GM18519 (cell line): ENCODE data around the gene TRAK1.

Experiments used
- ATAC-seq: cut with Tn5 transposase; IDR thresholded peaks from one replicate; pipeline ENCODE4 v1.9.1; 2021; ENCODE audit warnings: mild to moderate bottlenecking, moderate library complexity; ENCODE audit not compliant: unreplicated experiment, low FRiP score

The TRAK1 gene

DNA sequence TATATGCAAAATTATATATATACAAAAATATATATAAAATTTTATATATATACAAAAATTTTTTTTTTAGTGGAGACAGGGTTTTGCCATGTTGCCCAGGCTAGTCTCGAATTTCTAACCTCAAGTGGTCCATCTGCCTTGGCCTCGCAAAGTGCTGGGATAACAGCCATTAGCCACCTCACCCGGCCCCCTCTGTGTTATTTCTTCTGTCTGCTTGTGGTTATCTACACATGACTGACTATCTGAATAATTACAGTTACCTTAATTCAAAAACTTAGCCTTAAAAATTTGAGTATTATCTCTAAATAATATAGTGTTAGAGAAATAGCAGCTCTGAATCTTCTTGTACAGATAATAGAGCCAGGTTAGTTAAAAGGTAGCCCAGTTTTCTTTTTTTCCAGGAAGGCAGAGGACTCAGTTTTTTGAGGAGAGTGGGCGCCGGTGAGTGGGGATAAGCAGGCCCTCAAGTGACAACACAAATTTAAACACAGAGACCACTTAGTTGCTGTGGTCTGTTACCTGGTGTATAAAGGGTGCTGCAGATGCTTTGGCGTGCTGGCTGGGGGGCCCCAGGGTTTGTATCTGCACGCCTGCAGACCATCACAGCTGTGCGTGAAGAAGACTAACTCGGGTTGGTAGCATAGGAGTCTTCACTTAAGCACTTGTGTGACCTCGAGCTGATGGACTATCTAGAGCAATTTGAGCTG is 83.7 kb downstream of the TRAK1 start:
- ATAC-seq, result no peak

DNA sequence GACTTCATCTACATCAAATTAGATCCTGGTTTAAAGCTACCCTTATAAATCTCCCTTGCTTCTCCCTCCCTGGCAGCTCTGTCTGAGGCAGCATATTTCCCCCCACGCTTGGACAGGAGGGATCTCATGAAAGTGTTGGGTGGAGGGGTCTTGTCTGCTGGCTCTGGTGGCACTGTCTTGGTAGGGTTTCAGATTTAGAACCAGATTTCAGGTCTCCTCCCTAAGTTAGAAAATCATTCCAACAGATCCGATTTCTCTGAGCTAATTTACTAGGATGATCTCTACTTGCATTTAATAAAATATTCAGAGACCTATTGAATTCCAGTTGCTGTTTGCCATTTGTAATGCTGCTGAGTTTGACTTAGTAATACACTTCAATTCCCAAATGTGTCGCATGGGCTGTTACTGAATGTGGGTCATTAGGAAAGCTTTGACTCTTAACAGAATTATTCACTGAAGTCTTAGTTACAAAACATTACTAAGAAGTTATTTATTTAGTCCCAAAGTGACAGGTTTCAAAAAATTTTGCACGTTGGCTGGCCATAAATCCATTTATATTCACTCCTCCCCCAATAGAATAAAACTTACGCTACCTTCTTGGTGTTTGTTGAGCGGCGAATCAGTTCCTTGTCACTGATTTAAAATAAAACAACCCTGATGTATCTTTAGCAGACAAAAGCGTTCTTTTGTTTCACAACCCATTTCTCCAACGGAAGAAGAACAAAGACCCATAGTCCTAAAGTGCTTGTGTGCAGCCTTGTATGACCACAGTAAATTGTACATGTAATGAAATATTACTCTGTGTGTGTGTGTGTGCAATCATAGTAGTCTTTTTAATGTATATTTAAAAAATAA is 84.5 kb downstream of the TRAK1 start:
- no peak for ATAC-seq

DNA sequence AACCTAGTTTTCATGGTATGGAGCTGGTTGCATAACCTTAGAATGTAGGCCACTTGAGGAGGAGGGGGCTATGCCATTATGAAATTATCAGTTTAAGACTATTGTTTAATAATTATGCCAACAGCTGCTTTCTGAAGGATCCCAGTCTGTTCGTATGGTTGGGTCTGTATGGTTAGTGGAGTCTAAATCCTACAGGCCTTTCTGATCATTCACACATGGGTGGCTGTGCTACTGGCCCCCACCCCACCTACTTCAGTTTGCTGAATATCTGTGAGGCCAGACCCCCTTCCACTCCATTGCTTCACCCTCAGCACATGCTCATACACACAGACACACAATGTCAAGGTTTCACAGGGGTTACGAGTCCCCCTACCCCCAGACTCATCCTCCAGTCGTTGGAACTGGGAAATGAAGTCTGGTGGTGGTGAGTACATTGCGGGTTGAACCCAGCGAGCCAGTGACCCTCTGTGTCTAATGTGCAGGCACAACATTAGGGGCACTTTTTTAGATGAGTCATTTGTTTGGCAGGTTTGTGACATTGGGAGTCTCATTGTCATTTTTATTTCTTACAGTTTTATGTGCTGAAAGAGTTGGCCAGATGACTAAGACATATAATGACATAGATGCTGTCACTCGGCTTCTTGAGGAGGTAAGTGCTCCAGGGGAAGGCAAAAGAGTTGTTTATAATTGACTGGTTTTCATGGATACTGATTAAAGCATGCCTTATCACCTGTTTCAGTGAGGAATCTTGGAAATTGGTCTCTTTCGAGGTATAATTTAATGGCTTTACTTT is 85.3 kb downstream of the TRAK1 start:
- no peak for ATAC-seq

DNA sequence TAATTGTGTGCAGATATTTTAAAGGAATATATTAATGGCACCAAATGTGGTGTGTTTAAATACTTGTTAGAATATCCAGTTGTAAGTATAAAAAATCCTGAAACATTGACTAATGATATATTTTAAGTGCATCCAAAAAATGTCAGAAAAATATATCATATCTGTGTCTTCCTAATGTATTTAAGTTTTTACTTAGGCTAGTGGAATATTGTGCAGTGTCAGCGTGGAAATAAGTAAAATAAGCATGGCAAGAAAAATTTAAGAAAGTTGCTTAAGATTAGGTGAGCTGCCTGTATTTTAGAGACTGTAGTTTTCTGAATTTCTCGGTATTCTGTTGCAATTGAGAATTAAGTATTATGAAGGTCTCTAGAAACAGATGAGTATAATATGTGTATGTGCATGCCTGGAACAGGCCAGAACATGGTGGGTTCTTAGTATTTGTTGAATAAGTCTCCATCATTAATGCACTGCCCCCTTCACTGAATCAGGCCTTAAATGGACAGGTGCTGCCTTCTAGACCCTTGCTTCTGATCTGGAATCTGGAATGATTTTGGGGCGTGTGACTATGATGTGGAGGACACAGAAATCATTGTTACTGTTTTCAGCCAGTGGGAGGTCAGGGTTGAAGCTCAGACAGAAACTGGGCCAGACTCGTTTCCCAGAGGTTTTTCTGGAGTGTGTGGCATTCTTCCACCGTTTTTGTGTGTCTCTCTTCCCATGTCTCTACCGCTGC is 86.1 kb downstream of the TRAK1 start:
- ATAC-seq, result no peak

DNA sequence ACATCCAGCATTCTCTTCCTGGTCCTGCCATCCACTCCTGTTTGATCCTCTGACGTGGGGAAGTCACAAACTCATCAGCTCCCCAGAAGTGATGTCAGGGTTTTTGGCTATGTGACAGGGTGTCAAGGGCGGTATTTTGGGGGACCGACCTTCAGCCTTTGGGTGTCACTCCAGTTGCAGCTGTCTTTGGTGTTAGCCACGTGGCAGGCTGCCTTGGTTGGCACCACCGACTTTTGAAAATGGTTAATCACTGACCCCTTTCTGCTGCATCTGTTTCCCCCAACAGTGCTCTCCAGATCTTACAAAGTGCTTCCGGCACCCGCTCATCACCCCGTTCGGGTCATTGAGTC is 86.6 kb downstream of the TRAK1 start:
- no peak for ATAC-seq

DNA sequence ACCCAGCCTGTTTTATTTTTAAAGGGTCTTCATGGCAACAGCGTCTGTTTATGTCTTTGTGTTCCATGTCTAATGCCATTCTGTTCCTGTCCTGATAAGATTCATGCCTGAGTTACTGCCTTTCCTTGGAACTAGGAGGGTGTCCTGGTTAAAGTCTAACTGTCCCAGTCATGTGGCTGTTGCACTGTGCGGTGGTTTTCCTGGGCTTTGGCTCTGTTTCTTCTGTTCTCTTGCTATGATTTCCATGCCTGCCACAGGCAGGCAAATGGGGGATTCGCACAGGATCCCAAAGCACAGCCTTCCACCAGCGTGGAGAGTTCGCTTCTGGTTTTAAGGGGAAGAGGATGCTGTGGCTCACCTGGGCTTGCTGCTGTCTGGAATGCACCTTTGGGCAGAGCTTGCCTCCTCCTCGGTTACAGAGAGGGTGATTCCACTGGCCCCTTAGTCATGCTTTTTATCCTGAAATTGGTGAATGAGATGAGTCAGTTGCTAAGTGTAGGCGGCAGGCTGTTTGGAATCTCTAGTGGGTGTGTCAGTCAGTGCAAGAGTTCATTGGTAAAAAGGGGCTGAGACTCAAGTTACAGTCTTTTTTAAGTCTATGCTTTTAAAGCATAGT is 88.1 kb downstream of the TRAK1 start:
- ATAC-seq, result no peak

DNA sequence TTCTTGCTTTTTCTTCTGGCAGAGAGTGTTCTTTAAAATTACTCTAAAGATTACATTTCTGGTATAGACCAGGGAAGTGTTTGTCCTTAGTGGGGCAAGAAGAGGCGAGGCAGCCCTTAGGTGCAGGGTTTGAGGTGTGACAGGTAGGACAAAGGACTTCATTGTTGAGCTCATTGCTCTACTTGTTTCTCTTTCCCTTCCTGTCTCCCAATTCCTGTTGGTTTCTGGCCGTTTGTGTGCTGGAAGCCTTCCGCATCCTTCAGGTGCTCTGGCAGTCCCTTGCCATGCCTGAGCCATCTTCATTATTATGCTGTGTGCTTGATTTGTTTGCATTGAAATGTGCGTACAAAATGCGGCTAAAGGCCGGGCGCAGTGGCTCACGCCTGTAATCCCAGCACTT is 89.7 kb downstream of the TRAK1 start:
- ATAC-seq, result no peak

DNA sequence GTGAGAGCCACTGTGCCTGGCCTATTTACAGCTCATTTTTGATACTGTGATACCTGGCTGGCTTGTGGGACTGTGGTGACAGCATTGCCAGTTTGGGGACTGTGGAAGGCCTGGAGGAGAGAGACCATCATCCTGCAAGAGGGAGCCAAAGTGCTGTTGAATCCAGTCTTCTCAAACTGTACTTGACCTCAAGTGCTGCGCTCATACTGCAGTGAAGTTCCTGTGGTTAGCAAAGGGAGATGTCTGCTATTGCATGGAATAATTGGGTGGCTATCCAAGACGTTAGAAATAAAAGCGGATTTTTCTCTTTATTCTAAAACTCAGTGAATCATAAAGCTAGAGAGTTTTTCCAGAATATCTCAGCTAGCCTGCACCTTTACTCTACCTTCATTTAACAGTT is 91.4 kb downstream of the TRAK1 start:
- no peak for ATAC-seq

DNA sequence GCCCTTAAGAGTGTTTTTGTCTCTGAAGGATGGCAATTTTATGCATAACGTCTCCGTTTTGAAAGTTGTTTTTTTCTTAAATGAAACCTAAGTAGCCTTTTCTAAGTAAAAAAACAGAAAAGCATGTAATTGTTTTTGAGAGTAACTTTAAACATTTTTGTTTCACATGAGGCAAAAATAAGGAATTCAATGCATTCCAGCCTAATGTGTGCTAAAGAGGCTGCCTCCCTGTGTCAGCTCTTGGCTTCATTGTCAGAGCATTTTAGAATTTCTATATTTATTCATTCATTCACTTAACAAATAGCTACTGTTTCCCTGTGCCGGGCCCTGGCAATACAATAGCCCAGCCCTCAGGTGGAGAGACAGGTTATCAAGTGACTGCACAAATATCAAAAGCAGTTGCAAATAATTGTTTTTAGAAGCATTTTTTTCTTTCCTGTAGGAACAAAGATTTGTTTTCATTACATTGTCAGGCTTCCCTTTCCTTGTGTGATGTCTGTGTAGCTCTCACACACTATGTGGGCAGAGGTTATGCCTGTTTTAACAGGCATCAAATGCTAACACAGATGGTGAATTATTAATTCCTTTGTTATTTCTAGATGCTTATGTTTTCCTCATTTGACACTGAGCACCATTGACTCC is 93.0 kb downstream of the TRAK1 start:
- no peak for ATAC-seq

DNA sequence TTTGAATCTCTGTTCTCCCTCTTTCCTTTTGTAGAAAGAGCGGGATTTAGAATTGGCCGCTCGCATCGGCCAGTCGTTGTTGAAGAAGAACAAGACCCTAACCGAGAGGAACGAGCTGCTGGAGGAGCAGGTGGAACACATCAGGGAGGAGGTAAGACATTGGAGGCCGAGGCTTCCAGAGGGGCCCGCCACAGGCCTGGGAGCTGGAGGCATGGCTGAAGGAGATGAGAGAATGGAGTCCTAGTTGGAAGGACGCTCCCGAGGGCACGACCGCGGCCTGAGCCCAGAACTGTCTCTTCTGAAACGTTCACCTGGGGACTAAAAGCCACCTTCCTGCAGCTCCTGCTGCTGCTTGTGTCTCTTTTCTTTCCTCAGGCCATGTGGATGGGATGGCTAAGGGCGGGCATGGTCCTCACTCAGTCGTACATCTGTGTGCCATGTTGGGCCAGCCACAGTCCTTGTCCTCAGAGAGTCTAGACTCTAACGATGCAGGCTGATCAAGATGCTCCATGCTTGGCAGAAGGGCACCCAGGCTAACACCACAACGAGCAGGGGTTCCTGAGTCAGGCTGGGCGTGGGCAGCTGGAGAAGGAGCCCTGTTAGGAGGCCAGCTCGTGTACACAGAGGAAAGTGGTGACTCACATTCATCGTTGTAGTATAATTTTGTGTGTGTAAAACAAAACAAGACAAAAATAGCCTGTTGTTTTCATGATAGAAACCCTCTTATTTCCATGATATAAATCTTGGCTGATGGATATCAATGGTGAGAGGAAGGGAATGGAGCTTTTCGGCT is 93.7 kb downstream of the TRAK1 start:
- ATAC-seq, result no peak

DNA sequence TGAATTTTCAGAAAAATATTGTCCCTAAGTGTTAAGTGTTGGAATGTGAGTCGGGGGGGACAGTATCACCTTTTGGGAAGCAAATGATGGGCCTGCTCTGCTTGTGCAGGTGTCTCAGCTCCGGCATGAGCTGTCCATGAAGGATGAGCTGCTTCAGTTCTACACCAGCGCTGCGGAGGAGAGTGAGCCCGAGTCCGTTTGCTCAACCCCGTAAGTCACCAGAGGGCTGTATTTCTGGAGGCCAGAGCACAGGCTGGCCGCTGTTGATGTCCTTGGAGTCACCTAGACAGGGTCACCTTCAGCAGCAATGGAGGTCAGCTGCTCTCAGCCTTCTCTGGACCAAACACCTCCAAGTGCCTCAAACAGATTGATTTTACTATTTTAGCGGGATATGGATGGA is 96.8 kb downstream of the TRAK1 start:
- no peak for ATAC-seq

DNA sequence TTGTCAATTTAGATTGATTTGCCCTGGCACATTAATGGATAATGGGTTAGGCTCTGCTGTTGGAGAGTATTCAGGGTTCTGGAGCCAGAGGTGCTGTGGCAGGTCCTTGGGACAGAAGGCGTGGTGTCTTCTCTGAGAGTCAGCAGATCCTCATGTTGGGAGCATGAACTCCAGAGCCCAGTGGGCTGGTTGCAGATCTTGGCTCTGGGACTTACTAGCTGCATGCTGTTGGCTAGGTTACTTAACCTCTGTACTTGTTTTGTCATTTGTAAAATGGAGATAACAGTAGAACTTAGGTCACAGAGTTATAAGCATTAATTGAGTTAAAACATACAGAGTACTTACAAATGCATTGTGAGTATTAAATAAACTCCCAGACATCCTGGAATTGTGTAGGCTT is 97.2 kb downstream of the TRAK1 start:
- no peak for ATAC-seq

DNA sequence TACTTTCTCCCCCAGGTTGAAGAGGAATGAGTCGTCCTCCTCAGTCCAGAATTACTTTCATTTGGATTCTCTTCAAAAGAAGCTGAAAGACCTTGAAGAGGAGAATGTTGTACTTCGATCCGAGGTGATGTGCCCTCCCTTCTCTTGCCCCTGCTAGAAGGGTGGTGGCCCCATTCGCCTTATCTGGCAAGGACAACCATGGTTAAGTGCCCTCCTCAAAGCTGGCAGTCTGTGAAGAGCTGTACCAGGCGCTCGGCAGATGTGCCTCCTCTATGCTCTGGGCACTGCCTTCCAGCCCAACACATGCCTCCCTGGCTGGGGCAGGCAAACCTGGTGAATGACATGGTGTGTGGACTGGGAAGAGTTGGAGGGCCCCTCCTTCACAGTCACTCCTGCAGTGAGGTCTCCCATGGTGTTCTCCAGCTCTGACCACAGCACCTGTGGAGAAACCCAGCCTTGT is 97.9 kb downstream of the TRAK1 start:
- no peak for ATAC-seq

DNA sequence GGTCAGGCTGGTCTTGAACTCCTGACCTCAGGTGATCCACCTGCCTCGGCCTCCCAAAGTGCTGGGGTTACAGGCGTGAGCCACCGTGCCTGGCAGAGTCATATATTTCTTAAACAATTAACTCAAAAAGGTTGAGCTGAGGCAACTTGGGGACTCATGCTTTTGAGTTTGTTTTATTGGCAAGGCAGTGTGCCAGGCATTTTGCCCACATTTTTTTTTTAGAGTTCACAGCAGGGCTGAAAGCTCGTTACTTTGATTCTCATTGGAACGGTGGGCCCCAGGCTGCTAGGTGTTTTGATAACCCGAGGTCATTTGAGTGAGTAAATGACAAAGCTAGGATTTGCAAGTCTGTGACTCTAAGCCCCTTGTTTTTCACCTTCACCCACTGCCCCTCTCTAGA is 98.6 kb downstream of the TRAK1 start:
- ATAC-seq, result no peak

DNA sequence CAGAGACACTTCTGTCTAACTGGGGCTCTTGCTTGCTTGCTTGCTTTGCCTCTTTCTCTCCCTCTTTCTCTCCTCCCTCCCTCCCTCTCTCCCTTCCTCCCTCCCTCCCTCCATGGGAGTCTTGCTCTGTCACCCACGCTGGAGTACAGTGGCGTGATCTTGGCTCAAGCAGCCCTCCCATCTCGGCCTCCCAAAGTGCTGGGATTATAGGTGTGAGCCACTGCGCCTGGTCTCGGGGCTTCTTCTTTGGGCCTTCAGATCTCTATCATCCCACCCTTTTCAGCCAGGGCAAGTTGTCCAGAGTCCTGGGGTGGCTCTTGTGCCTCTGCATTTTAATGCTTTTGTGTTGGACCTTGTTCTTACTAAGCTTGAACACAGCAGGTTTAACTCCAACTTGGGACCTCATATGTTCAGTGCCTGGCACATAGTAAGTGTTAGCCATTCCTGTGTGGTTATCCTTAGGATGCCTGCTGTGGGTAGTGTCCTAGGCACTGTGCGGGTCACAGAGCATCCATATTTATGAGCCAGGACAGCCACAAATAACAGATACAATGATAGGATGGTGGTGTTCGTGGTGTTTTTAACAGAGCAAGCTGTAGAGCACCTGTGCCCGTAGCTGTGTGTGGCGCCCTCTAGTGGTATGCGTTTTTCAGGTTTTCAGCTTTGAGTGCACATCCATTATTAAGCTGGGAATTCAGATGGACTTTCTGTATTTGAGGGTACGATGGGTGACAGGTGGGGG is 99.7 kb downstream of the TRAK1 start:
- ATAC-seq, result no peak

DNA sequence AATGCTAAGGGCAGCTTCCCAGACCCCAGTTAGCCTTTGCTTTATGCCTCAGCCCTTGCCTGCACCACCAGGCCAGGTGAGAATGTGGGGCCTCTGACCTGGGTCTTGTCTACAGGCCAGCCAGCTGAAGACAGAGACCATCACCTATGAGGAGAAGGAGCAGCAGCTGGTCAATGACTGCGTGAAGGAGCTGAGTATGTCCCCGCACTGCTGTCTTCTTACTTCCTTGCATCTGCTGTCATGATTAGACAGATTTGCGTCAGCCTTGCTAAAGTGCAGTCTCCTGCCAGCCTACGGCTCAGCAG is 100.2 kb downstream of the TRAK1 start:
- no peak for ATAC-seq

DNA sequence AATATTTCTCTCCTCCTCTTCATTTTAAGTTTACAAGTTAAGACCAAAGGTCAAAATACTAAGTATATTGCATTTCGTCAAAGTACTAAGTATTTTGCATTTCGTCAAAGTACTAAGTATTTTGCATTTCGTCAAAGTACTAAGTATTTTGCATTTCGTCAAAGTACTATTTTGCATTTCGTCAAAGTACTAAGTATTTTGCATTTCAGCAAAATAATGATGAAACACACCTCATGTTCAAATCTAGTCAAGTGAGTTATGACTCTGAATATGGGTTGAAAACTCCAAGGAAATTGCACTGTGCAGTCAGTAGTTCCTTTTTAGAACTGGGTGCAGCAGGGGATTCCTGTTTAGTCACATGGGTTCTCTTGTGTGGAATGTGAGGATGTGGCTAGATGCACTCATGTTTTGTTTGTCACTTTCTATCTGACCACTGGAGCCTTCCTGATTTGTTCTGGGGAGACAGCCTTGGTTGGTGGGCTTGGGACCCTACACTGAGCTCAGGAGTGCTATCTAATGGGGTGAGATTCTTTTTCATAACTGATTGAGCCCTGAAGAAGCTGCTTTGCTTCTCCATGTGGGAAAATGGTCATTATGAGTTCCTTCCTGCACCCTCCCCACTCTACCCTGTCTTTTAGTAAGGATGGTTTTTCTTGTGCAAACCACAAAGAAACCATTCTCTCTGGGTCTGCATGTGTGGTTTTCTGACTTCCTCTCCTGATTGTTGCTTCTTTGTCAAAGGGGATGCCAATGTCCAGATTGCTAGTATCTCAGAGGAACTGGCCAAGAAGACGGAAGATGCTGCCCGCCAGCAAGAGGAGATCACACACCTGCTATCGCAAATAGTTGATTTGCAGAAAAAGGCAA is 101.4 kb downstream of the TRAK1 start:
- peak; percentile 30 for ATAC-seq
